H1 (cell line): Measurements from ENCODE around the gene ZBTB20. TPM values are rescaled to one million over a fixed set of nuclear protein-coding genes. Genes with fewer than 3 reads are reported as not detected.

Experiments used
- CTCF ChIA-PET: fragments of 300-600 bp; sonication (Branson Sonifier 250); formaldehyde crosslinking; loops from one replicate; lab custom pipeline; 2021; ENCODE audit not compliant: partially characterized antibody; lab: Charles Lee
- POLR2A ChIA-PET: fragments of 300-600 bp; sonication (Branson Sonifier 250); formaldehyde crosslinking; loops from one replicate; lab custom pipeline; 2021; ENCODE audit warnings: inconsistent platforms; ENCODE audit not compliant: partially characterized antibody; lab: Charles Lee
- DNase-seq, 2 experiments: peaks; one replicate each; pipeline versions ENCODE4 v3.0.0 to v3.0.0-alpha.2; 2010 to 2022; ENCODE audit warnings: low spot score in 2 of 2, low read depth in 1 of 2, mixed read lengths in 1 of 2
- FAIRE-seq: peaks from 2 replicates; lab custom pipeline; 2011; peaks lifted over from hg19 to GRCh38; lab: Jason Lieb, UNC
- H2AFZ ChIP-seq: 2 replicates; pipeline ENCODE4 v1.8.1; 2012; ENCODE audit warnings: low read length, inconsistent platforms
- H2AK5ac ChIP-seq: 2 replicates; pipeline ENCODE4 v1.6.1; 2013; ENCODE audit warnings: low read depth, low read length
- H2BK120ac ChIP-seq: replicated peaks from 2 replicates; pipeline ENCODE3; 2013; ENCODE audit warnings: low read depth, low read length, inconsistent platforms
- H2BK12ac ChIP-seq: 2 replicates; pipeline ENCODE4 v1.6.1; 2013; ENCODE audit warnings: low read depth, low read length
- H2BK15ac ChIP-seq: 2 replicates; pipeline ENCODE4 v1.6.1; 2013; ENCODE audit warnings: low read length
- H2BK20ac ChIP-seq: 2 replicates; pipeline ENCODE4 v1.6.1; 2013; ENCODE audit warnings: low read length
- H2BK5ac ChIP-seq: 2 replicates; pipeline ENCODE4 v1.6.1; 2013; ENCODE audit warnings: low read depth, low read length
- H3K14ac ChIP-seq: 2 replicates; pipeline ENCODE4 v1.6.1; 2013; ENCODE audit warnings: inconsistent platforms; ENCODE audit not compliant: insufficient read length
- H3K18ac ChIP-seq: 2 replicates; pipeline ENCODE4 v1.6.1; 2013; ENCODE audit warnings: low read length; ENCODE audit errors: extremely low read depth
- H3K23ac ChIP-seq: 2 replicates; pipeline ENCODE4 v1.6.1; 2013; ENCODE audit warnings: inconsistent platforms; ENCODE audit not compliant: insufficient read length
- H3K23me2 ChIP-seq: 2 replicates; pipeline ENCODE4 v1.6.1; 2013; ENCODE audit warnings: low read depth, low read length
- H3K27ac ChIP-seq: 2 replicates; pipeline ENCODE4 v1.6.1; 2011; ENCODE audit warnings: low read depth, low read length, inconsistent platforms
- H3K27me3 ChIP-seq, 4 experiments: replicated peaks in 1 of 4; 1 replicate in 1 of 4; 2 replicates in 3 of 4; pipeline versions ENCODE4 v1.6.1 to v1.8.1; 2011 to 2013; ENCODE audit warnings: low read length in 3 of 4, mild to moderate bottlenecking in 3 of 4, inconsistent platforms in 2 of 4, mixed read lengths in 2 of 4, moderate library complexity in 1 of 4; ENCODE audit not compliant: control insufficient read depth in 3 of 4, insufficient read depth in 3 of 4; ENCODE audit errors: extremely low read depth in 1 of 4
- H3K36me3 ChIP-seq, 4 experiments: 2 replicates each; pipeline versions ENCODE4 v1.6.1 to v1.8.1; 2011 to 2013; ENCODE audit warnings: mild to moderate bottlenecking in 4 of 4, low read length in 3 of 4, moderate library complexity in 2 of 4, control low read depth in 1 of 4, inconsistent platforms in 1 of 4; ENCODE audit not compliant: insufficient read depth in 4 of 4, control insufficient read depth in 2 of 4
- H3K4ac ChIP-seq: replicated peaks from 2 replicates; pipeline ENCODE3; 2013; ENCODE audit warnings: low read length, low read depth, mixed read lengths, inconsistent platforms; ENCODE audit not compliant: insufficient read length
- H3K4me1 ChIP-seq, 4 experiments: replicated peaks in 1 of 4; 1 replicate in 1 of 4; 2 replicates in 3 of 4; pipeline versions ENCODE4 v1.6.1 to v1.8.1; 2011 to 2013; ENCODE audit warnings: low read length in 3 of 4, inconsistent platforms in 2 of 4, mixed read lengths in 1 of 4; ENCODE audit not compliant: insufficient read depth in 4 of 4, control insufficient read depth in 3 of 4
- H3K4me2 ChIP-seq, 2 experiments: 2 replicates each; pipeline versions ENCODE4 v1.6.1 to v1.8.1; 2011 to 2013; ENCODE audit warnings: low read depth in 2 of 2, low read length in 2 of 2, control low read depth in 1 of 2, inconsistent platforms in 1 of 2, mild to moderate bottlenecking in 1 of 2; ENCODE audit not compliant: insufficient read depth in 1 of 2
- H3K4me3 ChIP-seq, 4 experiments: fragments of 200-600, 300-600 bp in 1 of 4; sonication (generic), shearing (Covaris generic), sonication (Bioruptor Twin) in 1 of 4; 2 replicates each; pipeline versions ENCODE4 v1.5.1 to v1.8.1; 2011 to 2016; ENCODE audit warnings: low read length in 4 of 4, low read depth in 3 of 4, control low read depth in 2 of 4, inconsistent platforms in 2 of 4, mild to moderate bottlenecking in 2 of 4, mixed read lengths in 1 of 4, moderate library complexity in 1 of 4; ENCODE audit not compliant: insufficient read depth in 2 of 4; ENCODE audit errors: extremely low read depth in 1 of 4
- H3K56ac ChIP-seq: replicated peaks from 2 replicates; pipeline ENCODE3; 2013; ENCODE audit warnings: low read depth, mild to moderate bottlenecking, mixed read lengths, low read length, inconsistent platforms; ENCODE audit not compliant: insufficient read length
- H3K79me1 ChIP-seq: 2 replicates; pipeline ENCODE4 v1.6.1; 2013; ENCODE audit warnings: low read depth, low read length, control low read depth
- H3K79me2 ChIP-seq, 2 experiments: 2 replicates each; pipeline versions ENCODE4 v1.6.1 to v1.8.1; 2012 to 2013; ENCODE audit warnings: low read length in 2 of 2, mild to moderate bottlenecking in 2 of 2, inconsistent platforms in 1 of 2; ENCODE audit not compliant: insufficient read depth in 2 of 2, control insufficient read depth in 1 of 2
- H3K9ac ChIP-seq, 4 experiments: replicated peaks in 1 of 4; 1 replicate in 1 of 4; 2 replicates in 3 of 4; pipeline versions ENCODE4 v1.6.1 to v1.8.1; 2011 to 2013; ENCODE audit warnings: low read depth in 3 of 4, low read length in 3 of 4, control low read depth in 2 of 4, mild to moderate bottlenecking in 2 of 4, moderate library complexity in 2 of 4, inconsistent platforms in 1 of 4; ENCODE audit errors: extremely low read depth in 1 of 4
- H3K9me3 ChIP-seq, 2 experiments: 2 replicates each; pipeline versions ENCODE4 v1.6.1 to v1.8.1; 2012 to 2013; ENCODE audit warnings: mild to moderate bottlenecking in 2 of 2, moderate library complexity in 2 of 2, control low read depth in 1 of 2, inconsistent platforms in 1 of 2, low read depth in 1 of 2, low read length in 1 of 2, mixed read lengths in 1 of 2; ENCODE audit not compliant: insufficient read depth in 2 of 2
- H4K20me1 ChIP-seq, 2 experiments: replicated peaks in 1 of 2; 2 replicates each; pipeline versions ENCODE3 to v1.8.1; 2011 to 2013; ENCODE audit warnings: inconsistent platforms in 2 of 2, low read length in 2 of 2, mild to moderate bottlenecking in 1 of 2; ENCODE audit not compliant: insufficient read depth in 2 of 2, control insufficient read depth in 1 of 2
- H4K5ac ChIP-seq: 2 replicates; pipeline ENCODE4 v1.6.1; 2013; ENCODE audit warnings: low read length, low read depth, mixed read lengths, inconsistent platforms; ENCODE audit not compliant: insufficient read length
- H4K8ac ChIP-seq: 2 replicates; pipeline ENCODE4 v1.8.0; 2013; ENCODE audit warnings: mild to moderate bottlenecking, moderate library complexity, low read length, inconsistent platforms; ENCODE audit not compliant: insufficient read depth; ENCODE audit errors: extremely low read depth
- H4K91ac ChIP-seq: replicated peaks from 2 replicates; pipeline ENCODE3; 2013; ENCODE audit warnings: low read length, mixed read lengths, inconsistent platforms; ENCODE audit not compliant: insufficient read length
- CEBPB ChIP-seq: IDR thresholded peaks from 2 replicates; pipeline ENCODE4 v1.6.1; 2012; ENCODE audit warnings: low read depth, low read length
- CREB1 ChIP-seq: IDR thresholded peaks from 2 replicates; pipeline ENCODE4 v1.6.1; 2012; ENCODE audit warnings: inconsistent platforms
- GTF2F1 ChIP-seq: IDR thresholded peaks from 2 replicates; pipeline ENCODE4 v1.6.1; 2012; ENCODE audit warnings: low read depth, low read length, improper control_type of control experiment, borderline replicate concordance
- HDAC6 ChIP-seq: IDR thresholded peaks from one replicate; pipeline ENCODE4 v1.7.1; 2012; ENCODE audit warnings: low read depth, mild to moderate bottlenecking, inconsistent platforms, low read length, moderate library complexity
- POLR2AphosphoS5 ChIP-seq: IDR thresholded peaks from 2 replicates; pipeline ENCODE4 v1.6.1; 2011; ENCODE audit warnings: low read depth, low read length
- RBBP5 ChIP-seq: IDR thresholded peaks from 2 replicates; pipeline ENCODE4 v1.7.1; 2012; ENCODE audit warnings: low read depth, mild to moderate bottlenecking, inconsistent platforms, low read length, moderate library complexity, borderline replicate concordance
- SAP30 ChIP-seq: fragments of 300-600 bp; sonication (generic); IDR thresholded peaks from 2 replicates; pipeline ENCODE4 v1.7.1; 2012; ENCODE audit warnings: low read length, moderate library complexity, mild to moderate bottlenecking, inconsistent platforms; ENCODE audit not compliant: insufficient read depth, insufficient replicate concordance
- SIN3A ChIP-seq, 2 experiments: IDR thresholded peaks in 1 of 2; conservative IDR thresholded peaks in 1 of 2; 2 replicates each; pipeline ENCODE4 v1.6.1; 2011 to 2012; ENCODE audit warnings: low read length in 2 of 2, improper control_type of control experiment in 1 of 2, low read depth in 1 of 2, mild to moderate bottlenecking in 1 of 2
- SP1 ChIP-seq: IDR thresholded peaks from 2 replicates; pipeline ENCODE4 v1.6.1; 2011; ENCODE audit warnings: low read depth, low read length
- ZNF274 ChIP-seq: IDR thresholded peaks from 2 replicates; pipeline ENCODE4 v1.7.0; 2012; ENCODE audit warnings: low read length, borderline replicate concordance; ENCODE audit errors: extremely low read depth
- WGBS, 2 experiments: shearing (Covaris generic) in 1 of 2; methylation state at CpG; one replicate each; pipeline versions ENCODE4 v1.1.6 to v1.1.7; 2013 to 2015; ENCODE audit warnings: low lambda C conversion rate in 2 of 2, mixed read lengths in 2 of 2, inconsistent platforms in 1 of 2, low coverage in 1 of 2, missing lambda C conversion rate in 1 of 2; ENCODE audit not compliant: insufficient replicate concordance in 2 of 2, insufficient coverage in 1 of 2, insufficient read length in 1 of 2; ENCODE audit errors: extremely low coverage in 1 of 2, missing lambda C conversion rate in 1 of 2; 5-methylcytosine and 5-hydroxymethylcytosine counted together
- polyA plus RNA-seq, 7 experiments: library from polyadenylated mRNA; depleted of rRNA in 3 of 7; stranded (reverse) in 5 of 7; unstranded in 2 of 7; fragments of >200 nt in 5 of 7; fragments of 200-250 nt in 2 of 7; gene quantifications; 1 replicate in 5 of 7; 2 replicates in 1 of 7; 4 replicates in 1 of 7; pipeline versions ENCODE4 v1.2.1 to v1.2.3, GENCODE V29; 2011 to 2013; ENCODE audit warnings: missing spikeins in 2 of 7, mixed read lengths in 2 of 7
- total RNA-seq: library from RNA; stranded (reverse); fragmentation: NEBNext Ultra II Directional; extraction: Animal tissue kit (Norgen Biotek cat#: 25700); gene quantifications from 2 replicates; pipeline ENCODE4 v1.2.1, GENCODE V29; 2021
- TF ChIP-seq, protein P1 (sequence below): IDR thresholded peaks from 2 replicates; pipeline ENCODE4 v1.6.1; 2012; ENCODE audit warnings: inconsistent platforms
- TF ChIP-seq, protein P2 (sequence below), 3 experiments: IDR thresholded peaks; 1 replicate in 2 of 3; 2 replicates in 1 of 3; pipeline versions ENCODE4 v1.5.1 to v1.6.1; 2011; ENCODE audit warnings: low read length in 3 of 3, mild to moderate bottlenecking in 3 of 3, inconsistent platforms in 2 of 3, low read depth in 1 of 3, moderate library complexity in 1 of 3; ENCODE audit not compliant: insufficient read depth in 1 of 3; ENCODE audit errors: control extremely low read depth in 1 of 3

Gene ZBTB20
- total and polyA plus RNA-seq, 2 of the 8 experiments (the other 6 are each of a cell fraction or from before 2014, with no cell fraction given) = 0.35 to 1.3 TPM

- H3K18ac ChIP-seq = no peak overlapping the region
- no peaks in the 10 kb centered on the region for H3K79me2 ChIP-seq
- DNase-seq (no peak), FAIRE-seq (no peak)
- H4K8ac ChIP-seq = no peak overlapping the region
- H3K27me3 ChIP-seq = no peaks in the 10 kb centered on the region
- H3K4ac ChIP-seq = no peak overlapping the region
- no peak overlapping the region for H3K56ac ChIP-seq
- no peak overlapping the region for H3K14ac ChIP-seq
- no peak overlapping the region for H2BK120ac ChIP-seq
- no peaks in the 10 kb centered on the region for H4K20me1 ChIP-seq
- WGBS, 2 experiments = 95% methylated on average over 2 of the region's 2 CpGs; no CpG with 5 or more reads in 1 of the 2 experiments
- H3K23me2 ChIP-seq = no peaks in the 10 kb centered on the region
- H2AK5ac ChIP-seq = no peak overlapping the region
- no peaks in the 10 kb centered on the region for H3K9me3 ChIP-seq
- no peak overlapping the region for H4K5ac ChIP-seq
- H3K4me2 ChIP-seq = no peak overlapping the region
- no peak overlapping the region for H3K27ac ChIP-seq
- H3K9ac ChIP-seq = no peak overlapping the region
- H2AFZ ChIP-seq = no peak overlapping the region
- H2BK5ac ChIP-seq = no peak overlapping the region
- ChIA-PET CTCF (no interaction called here), POLR2A (no interaction called here)
- no peak overlapping the region for H4K91ac ChIP-seq
- no peak overlapping the region for H2BK15ac ChIP-seq
- no peak overlapping the region for H3K23ac ChIP-seq
- H3K4me1 ChIP-seq = peaks cover 3 to 5% (median 4%) of the 10 kb centered on the region in 4 experiments; a peak in 6 of 7 replicates
- no peaks in the 10 kb centered on the region for H3K79me1 ChIP-seq
- H3K4me3 ChIP-seq = no peak overlapping the region
- no peak overlapping the region for H2BK12ac ChIP-seq
- no peaks in the 10 kb centered on the region for H3K36me3 ChIP-seq
- no peak overlapping the region for H2BK20ac ChIP-seq
- TF ChIP-seq, protein P1, sequence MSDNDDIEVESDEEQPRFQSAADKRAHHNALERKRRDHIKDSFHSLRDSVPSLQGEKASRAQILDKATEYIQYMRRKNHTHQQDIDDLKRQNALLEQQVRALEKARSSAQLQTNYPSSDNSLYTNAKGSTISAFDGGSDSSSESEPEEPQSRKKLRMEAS = no peak
- TF ChIP-seq RBBP5 (no peak), GTF2F1 (no peak), SAP30 (no peak), POLR2AphosphoS5 (no peak), ZNF274 (no peak), SP1 (no peak), CREB1 (no peak), CEBPB (no peak), SIN3A (conservative IDR thresholded peaks at IDR 0.05 in 1 of 2, IDR thresholded peaks at IDR 0.05 in 1 of 2; ENCODE audit: low read depth in 1 of 2, low read length in 2 of 2) (no peak), HDAC6 (no peak)
- TF ChIP-seq, protein P2, sequence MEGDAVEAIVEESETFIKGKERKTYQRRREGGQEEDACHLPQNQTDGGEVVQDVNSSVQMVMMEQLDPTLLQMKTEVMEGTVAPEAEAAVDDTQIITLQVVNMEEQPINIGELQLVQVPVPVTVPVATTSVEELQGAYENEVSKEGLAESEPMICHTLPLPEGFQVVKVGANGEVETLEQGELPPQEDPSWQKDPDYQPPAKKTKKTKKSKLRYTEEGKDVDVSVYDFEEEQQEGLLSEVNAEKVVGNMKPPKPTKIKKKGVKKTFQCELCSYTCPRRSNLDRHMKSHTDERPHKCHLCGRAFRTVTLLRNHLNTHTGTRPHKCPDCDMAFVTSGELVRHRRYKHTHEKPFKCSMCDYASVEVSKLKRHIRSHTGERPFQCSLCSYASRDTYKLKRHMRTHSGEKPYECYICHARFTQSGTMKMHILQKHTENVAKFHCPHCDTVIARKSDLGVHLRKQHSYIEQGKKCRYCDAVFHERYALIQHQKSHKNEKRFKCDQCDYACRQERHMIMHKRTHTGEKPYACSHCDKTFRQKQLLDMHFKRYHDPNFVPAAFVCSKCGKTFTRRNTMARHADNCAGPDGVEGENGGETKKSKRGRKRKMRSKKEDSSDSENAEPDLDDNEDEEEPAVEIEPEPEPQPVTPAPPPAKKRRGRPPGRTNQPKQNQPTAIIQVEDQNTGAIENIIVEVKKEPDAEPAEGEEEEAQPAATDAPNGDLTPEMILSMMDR (IDR thresholded peaks at IDR 0.05; ENCODE audit: control extremely low read depth in 1 of 3, insufficient read depth in 1 of 3, low read depth in 1 of 3, low read length in 3 of 3) = no peak
Measured at GRCh38 chr3:114314282-114314681, 832.8 kb downstream of the ZBTB20 start.
